HEK293 (cell line): ENCODE data around the gene PCDHB11.

Experiments
- ZFP3 ChIP-seq: fragments of 450-650 bp; formaldehyde crosslinking; IDR thresholded peaks from 2 replicates; pipeline ENCODE4 v1.5.1; 2016; ENCODE audit warnings: low read depth, missing biosample characterization, missing genetic modification characterization
- ZNF138 ChIP-seq: fragments of 450-650 bp; formaldehyde crosslinking; IDR thresholded peaks from 2 replicates; pipeline ENCODE4 v1.5.1; 2016; ENCODE audit warnings: missing biosample characterization, missing genetic modification characterization, borderline replicate concordance
- ZNF202 ChIP-seq: fragments of 450-650 bp; formaldehyde crosslinking; IDR thresholded peaks from 2 replicates; pipeline ENCODE4 v1.5.1; 2016; ENCODE audit warnings: missing biosample characterization, missing genetic modification characterization, borderline replicate concordance
- ZNF302 ChIP-seq: fragments of 450-650 bp; formaldehyde crosslinking; IDR thresholded peaks from 2 replicates; pipeline ENCODE4 v1.5.1; 2016; ENCODE audit warnings: missing biosample characterization, missing genetic modification characterization, low read depth
- ZNF324 ChIP-seq: fragments of 450-650 bp; formaldehyde crosslinking; IDR thresholded peaks from 2 replicates; pipeline ENCODE4 v1.5.1; 2016; ENCODE audit warnings: missing biosample characterization, missing genetic modification characterization
- ZNF404 ChIP-seq: fragments of 450-650 bp; formaldehyde crosslinking; IDR thresholded peaks from 2 replicates; pipeline ENCODE4 v1.5.1; 2017; ENCODE audit warnings: missing biosample characterization, missing genetic modification characterization
- ZNF626 ChIP-seq: fragments of 450-650 bp; sonication (Bioruptor Pico); formaldehyde crosslinking; IDR thresholded peaks from 2 replicates; pipeline ENCODE4 v1.5.1; 2018; ENCODE audit warnings: missing biosample characterization, missing genetic modification characterization, inconsistent platforms
- TF ChIP-seq, protein P1 (sequence below): fragments of 450-650 bp; formaldehyde crosslinking; conservative IDR thresholded peaks from 2 replicates; pipeline ENCODE4 v1.5.1; 2016; ENCODE audit warnings: low read depth, missing biosample characterization, missing genetic modification characterization
- TF ChIP-seq, protein P2 (sequence below): fragments of 450-650 bp; formaldehyde crosslinking; IDR thresholded peaks from 2 replicates; pipeline ENCODE4 v1.5.1; 2016; ENCODE audit warnings: missing biosample characterization, missing genetic modification characterization

DNA sequence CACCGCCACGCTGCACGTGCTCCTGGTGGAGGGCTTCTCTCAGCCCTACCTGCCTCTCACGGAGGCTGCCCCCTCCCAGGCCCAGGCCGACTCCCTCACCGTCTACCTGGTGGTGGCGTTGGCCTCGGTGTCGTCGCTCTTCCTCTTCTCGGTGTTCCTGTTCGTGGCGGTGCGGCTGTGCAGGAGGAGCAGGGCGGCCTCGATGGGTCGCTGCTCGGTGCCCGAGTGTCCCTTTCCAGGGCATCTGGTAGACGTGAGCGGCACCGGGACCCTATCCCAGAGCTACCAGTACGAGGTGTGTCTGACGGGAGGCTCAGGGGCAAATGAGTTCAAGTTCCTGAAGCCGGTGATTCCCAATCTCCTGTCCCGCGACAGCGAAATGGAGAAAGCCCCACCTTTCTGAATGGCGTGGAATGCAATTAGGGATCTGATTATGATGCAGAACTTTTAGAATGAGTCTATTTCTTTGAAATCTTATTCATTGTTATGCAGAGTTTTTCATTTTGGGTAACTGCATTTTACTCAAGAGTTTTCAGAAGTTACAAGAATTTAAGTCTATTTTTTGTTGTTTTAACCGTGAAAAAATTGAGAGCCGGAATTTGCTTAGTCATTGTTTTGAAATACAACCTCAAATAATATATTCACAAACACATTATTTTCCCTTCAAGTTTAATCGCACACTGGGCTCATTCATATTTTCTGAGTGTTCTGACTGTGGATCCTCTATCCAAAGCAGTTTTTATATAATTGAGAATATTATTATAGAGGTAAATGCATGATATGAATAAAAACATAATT lies 37.3 kb downstream of the PCDHB11 start:
- no peak for TF ChIP-seq ZNF324 (tag by site-specific recombination)
- TF ChIP-seq ZNF302 (tag by site-specific recombination), result no peak
- TF ChIP-seq ZNF202 (tag by site-specific recombination), result no peak
- no peak for TF ChIP-seq ZFP3 (tag by site-specific recombination)
- TF ChIP-seq, protein P1, sequence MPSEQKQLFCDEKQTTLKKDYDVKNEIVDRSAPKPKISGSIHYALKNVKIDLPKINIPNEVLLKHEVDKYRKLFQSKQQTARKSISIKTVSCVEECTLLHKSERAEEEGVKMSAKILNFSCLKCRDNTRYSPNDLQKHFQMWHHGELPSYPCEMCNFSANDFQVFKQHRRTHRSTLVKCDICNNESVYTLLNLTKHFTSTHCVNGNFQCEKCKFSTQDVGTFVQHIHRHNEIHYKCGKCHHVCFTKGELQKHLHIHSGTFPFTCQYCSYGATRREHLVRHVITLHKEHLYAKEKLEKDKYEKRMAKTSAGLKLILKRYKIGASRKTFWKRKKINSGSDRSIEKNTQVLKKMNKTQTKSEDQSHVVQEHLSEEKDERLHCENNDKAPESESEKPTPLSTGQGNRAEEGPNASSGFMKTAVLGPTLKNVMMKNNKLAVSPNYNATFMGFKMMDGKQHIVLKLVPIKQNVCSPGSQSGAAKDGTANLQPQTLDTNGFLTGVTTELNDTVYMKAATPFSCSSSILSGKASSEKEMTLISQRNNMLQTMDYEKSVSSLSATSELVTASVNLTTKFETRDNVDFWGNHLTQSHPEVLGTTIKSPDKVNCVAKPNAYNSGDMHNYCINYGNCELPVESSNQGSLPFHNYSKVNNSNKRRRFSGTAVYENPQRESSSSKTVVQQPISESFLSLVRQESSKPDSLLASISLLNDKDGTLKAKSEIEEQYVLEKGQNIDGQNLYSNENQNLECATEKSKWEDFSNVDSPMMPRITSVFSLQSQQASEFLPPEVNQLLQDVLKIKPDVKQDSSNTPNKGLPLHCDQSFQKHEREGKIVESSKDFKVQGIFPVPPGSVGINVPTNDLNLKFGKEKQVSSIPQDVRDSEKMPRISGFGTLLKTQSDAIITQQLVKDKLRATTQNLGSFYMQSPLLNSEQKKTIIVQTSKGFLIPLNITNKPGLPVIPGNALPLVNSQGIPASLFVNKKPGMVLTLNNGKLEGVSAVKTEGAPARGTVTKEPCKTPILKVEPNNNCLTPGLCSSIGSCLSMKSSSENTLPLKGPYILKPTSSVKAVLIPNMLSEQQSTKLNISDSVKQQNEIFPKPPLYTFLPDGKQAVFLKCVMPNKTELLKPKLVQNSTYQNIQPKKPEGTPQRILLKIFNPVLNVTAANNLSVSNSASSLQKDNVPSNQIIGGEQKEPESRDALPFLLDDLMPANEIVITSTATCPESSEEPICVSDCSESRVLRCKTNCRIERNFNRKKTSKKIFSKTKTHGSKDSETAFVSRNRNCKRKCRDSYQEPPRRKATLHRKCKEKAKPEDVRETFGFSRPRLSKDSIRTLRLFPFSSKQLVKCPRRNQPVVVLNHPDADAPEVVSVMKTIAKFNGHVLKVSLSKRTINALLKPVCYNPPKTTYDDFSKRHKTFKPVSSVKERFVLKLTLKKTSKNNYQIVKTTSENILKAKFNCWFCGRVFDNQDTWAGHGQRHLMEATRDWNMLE (tag by site-specific recombination), result no peak
- no peak for TF ChIP-seq ZNF626 (tag by site-specific recombination)
- TF ChIP-seq, protein P2, sequence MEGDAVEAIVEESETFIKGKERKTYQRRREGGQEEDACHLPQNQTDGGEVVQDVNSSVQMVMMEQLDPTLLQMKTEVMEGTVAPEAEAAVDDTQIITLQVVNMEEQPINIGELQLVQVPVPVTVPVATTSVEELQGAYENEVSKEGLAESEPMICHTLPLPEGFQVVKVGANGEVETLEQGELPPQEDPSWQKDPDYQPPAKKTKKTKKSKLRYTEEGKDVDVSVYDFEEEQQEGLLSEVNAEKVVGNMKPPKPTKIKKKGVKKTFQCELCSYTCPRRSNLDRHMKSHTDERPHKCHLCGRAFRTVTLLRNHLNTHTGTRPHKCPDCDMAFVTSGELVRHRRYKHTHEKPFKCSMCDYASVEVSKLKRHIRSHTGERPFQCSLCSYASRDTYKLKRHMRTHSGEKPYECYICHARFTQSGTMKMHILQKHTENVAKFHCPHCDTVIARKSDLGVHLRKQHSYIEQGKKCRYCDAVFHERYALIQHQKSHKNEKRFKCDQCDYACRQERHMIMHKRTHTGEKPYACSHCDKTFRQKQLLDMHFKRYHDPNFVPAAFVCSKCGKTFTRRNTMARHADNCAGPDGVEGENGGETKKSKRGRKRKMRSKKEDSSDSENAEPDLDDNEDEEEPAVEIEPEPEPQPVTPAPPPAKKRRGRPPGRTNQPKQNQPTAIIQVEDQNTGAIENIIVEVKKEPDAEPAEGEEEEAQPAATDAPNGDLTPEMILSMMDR, result no peak
- TF ChIP-seq ZNF404 (tag by site-specific recombination), result no peak
- TF ChIP-seq ZNF138 (tag by site-specific recombination), result no peak
